OCI-LY1 (cell line): ENCODE measurements around the gene EHD1.

Experiments
- EZH2 ChIP-seq: fragments of 200-600 bp; sonication (generic), shearing (Covaris generic); IDR thresholded peaks from 2 replicates; pipeline ENCODE4 v1.8.0; 2017; ENCODE audit warnings: borderline replicate concordance, mixed run types, mild to moderate bottlenecking, antibody characterized with exemption, low read length, moderate library complexity, mixed read lengths
- TF ChIP-seq, protein P1 (sequence below): fragments of 200-600 bp; sonication (generic), shearing (Covaris generic); IDR thresholded peaks from 2 replicates; pipeline ENCODE4 v1.5.1; 2017; ENCODE audit warnings: mild to moderate bottlenecking, antibody characterized with exemption, low read length, moderate library complexity, mixed read lengths

DNA sequence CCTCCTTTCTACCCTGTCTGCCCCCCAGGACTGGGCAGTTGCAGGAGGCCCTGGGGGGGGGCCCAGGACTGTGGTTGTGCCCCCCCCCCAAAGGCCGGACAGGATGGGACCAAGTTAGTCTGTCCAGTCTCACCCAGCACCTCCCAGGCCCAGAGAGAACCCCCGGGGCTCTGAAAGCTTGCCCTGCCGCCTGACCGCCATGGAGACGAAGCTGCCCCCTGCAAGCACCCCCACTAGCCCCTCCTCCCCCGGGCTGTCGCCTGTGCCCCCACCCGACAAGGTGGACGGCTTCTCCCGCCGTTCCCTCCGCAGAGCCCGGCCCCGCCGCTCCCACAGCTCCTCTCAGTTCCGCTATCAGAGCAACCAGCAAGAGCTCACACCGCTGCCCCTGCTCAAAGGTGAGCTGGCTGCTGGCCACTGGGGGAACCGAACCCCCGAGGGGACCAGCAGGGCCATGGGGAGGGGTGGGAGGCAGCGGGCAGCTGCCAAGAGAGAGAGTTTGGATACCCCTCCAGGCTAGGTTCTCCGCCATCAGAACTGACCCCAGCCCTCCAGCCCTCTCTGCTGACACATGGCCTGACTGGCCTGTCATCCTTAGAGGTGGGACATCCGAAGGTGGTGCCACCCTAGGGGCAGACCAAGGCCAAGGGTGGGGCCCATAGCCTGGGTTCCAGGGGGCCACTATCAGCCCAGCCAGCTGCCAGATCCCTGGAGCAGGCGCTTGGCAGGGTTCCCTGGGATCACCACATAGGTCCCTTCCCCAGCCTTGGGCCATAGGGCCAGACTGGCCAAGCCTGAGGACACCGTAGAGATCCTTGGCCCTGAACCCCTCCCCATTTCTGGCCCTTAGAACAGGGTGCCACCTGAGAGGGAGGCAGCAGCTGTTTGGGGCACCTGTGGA lies 47.4 kb upstream of the EHD1 start:
- TF ChIP-seq, protein P1, sequence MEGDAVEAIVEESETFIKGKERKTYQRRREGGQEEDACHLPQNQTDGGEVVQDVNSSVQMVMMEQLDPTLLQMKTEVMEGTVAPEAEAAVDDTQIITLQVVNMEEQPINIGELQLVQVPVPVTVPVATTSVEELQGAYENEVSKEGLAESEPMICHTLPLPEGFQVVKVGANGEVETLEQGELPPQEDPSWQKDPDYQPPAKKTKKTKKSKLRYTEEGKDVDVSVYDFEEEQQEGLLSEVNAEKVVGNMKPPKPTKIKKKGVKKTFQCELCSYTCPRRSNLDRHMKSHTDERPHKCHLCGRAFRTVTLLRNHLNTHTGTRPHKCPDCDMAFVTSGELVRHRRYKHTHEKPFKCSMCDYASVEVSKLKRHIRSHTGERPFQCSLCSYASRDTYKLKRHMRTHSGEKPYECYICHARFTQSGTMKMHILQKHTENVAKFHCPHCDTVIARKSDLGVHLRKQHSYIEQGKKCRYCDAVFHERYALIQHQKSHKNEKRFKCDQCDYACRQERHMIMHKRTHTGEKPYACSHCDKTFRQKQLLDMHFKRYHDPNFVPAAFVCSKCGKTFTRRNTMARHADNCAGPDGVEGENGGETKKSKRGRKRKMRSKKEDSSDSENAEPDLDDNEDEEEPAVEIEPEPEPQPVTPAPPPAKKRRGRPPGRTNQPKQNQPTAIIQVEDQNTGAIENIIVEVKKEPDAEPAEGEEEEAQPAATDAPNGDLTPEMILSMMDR: no peak
- no peak for TF ChIP-seq EZH2
